ENCODE data around the gene CHI3L2. TPM values are rescaled to one million over a fixed set of nuclear protein-coding genes. Genes with fewer than 3 reads are reported as not detected.
A peak's percentile ranks its signal among the peaks of the same experiment; 100 is the strongest.

The CHI3L2 gene
- total RNA-seq, 1 experiment from 2014 or later = 0.77 TPM

DNA sequence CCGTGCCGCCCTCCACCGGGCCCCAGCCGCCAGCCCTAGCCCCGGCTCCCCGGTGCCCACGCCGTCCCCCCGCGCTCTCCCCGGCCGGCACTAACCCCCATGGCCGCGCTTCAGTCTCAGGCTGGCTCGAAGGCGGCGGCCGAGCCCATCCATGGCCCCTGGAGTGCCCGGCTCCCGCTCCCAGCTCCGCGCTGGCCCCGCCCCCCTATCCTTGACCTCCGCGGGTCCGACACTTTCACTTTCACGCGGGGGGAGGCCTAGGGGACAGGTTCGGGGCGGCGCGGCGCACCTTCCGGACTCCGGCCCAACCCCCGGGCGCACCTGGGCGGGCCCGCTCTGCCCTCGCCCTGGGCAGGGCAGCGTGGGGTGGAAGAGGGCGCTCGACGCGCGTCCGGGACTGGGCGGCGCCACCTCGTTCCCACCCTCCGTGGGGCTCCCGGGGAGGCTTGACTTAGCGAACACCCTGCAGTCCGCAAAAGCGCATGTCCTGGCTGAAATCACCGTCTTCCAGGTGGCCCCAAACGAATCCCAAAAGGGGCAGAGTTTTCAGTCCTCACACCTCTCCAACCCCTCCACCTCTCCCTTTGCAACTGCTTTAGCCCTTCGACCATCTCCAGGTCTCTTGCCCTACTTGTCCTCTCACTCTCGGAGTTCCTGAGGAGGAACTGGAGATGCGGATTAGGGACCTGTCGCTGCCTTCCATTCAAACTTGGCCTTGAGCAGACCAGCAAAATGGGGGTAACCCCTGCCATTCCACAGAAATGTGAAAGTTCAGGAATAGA lies 23.1 kb upstream of the CHI3L2 start:
- intact Hi-C loops (cut with micrococcal nuclease; ENCODE audit: unreplicated experiment) (no loop called here), in situ Hi-C loops (cut with HindIII; ENCODE audit: low pct_unique_long_range_greater_than_20kb, low sequenced_read_pairs) (no loop called here)
- H3K9me3 ChIP-seq (ENCODE audit: control insufficient read depth, insufficient read depth, low read depth, low read length) = no peaks in the 10 kb centered on the region
- ChIA-PET POLR2A (no interaction called here), CTCF (no interaction called here)
- peak overlapping the region; percentile 50 to 57 for H3K4me3 ChIP-seq (ENCODE audit: low read depth in 2 of 2, low read length in 2 of 2)
- no peaks in the 10 kb centered on the region for H3K4me1 ChIP-seq (ENCODE audit: control insufficient read depth, insufficient read depth, low read length)
- peaks cover 2% of the 10 kb centered on the region; the same call in 1 of the 2 replicates for H3K27me3 ChIP-seq (ENCODE audit: control insufficient read depth, insufficient read depth, low read length)
- DNase-seq (ENCODE audit: low read depth, low spot score) = no peak
- TF ChIP-seq, protein P1, sequence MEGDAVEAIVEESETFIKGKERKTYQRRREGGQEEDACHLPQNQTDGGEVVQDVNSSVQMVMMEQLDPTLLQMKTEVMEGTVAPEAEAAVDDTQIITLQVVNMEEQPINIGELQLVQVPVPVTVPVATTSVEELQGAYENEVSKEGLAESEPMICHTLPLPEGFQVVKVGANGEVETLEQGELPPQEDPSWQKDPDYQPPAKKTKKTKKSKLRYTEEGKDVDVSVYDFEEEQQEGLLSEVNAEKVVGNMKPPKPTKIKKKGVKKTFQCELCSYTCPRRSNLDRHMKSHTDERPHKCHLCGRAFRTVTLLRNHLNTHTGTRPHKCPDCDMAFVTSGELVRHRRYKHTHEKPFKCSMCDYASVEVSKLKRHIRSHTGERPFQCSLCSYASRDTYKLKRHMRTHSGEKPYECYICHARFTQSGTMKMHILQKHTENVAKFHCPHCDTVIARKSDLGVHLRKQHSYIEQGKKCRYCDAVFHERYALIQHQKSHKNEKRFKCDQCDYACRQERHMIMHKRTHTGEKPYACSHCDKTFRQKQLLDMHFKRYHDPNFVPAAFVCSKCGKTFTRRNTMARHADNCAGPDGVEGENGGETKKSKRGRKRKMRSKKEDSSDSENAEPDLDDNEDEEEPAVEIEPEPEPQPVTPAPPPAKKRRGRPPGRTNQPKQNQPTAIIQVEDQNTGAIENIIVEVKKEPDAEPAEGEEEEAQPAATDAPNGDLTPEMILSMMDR (IDR thresholded peaks at IDR 0.05) = no peak
- TF ChIP-seq SIN3A (IDR thresholded peaks at IDR 0.05; ENCODE audit: borderline replicate concordance, insufficient read depth, low read depth, low read length) = no peak
- TF ChIP-seq, protein P2, sequence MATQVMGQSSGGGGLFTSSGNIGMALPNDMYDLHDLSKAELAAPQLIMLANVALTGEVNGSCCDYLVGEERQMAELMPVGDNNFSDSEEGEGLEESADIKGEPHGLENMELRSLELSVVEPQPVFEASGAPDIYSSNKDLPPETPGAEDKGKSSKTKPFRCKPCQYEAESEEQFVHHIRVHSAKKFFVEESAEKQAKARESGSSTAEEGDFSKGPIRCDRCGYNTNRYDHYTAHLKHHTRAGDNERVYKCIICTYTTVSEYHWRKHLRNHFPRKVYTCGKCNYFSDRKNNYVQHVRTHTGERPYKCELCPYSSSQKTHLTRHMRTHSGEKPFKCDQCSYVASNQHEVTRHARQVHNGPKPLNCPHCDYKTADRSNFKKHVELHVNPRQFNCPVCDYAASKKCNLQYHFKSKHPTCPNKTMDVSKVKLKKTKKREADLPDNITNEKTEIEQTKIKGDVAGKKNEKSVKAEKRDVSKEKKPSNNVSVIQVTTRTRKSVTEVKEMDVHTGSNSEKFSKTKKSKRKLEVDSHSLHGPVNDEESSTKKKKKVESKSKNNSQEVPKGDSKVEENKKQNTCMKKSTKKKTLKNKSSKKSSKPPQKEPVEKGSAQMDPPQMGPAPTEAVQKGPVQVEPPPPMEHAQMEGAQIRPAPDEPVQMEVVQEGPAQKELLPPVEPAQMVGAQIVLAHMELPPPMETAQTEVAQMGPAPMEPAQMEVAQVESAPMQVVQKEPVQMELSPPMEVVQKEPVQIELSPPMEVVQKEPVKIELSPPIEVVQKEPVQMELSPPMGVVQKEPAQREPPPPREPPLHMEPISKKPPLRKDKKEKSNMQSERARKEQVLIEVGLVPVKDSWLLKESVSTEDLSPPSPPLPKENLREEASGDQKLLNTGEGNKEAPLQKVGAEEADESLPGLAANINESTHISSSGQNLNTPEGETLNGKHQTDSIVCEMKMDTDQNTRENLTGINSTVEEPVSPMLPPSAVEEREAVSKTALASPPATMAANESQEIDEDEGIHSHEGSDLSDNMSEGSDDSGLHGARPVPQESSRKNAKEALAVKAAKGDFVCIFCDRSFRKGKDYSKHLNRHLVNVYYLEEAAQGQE (IDR thresholded peaks at IDR 0.05; ENCODE audit: insufficient read depth in 1 of 2, low read depth in 2 of 2, low read length in 1 of 2) = no peak
- TF ChIP-seq TCF7L2 (IDR thresholded peaks at IDR 0.05; ENCODE audit: low read depth, low read length) = no peak
- BruUV-seq (replicated peaks) = no TSS peak
- peak; percentile 90 for ATAC-seq
- H3K36me3 ChIP-seq (ENCODE audit: control insufficient read depth, insufficient read depth, low read length) = no peaks in the 10 kb centered on the region; the same call in 1 of the 2 replicates
- H3K27ac ChIP-seq (ENCODE audit: low read length) = no peak overlapping the region

DNA sequence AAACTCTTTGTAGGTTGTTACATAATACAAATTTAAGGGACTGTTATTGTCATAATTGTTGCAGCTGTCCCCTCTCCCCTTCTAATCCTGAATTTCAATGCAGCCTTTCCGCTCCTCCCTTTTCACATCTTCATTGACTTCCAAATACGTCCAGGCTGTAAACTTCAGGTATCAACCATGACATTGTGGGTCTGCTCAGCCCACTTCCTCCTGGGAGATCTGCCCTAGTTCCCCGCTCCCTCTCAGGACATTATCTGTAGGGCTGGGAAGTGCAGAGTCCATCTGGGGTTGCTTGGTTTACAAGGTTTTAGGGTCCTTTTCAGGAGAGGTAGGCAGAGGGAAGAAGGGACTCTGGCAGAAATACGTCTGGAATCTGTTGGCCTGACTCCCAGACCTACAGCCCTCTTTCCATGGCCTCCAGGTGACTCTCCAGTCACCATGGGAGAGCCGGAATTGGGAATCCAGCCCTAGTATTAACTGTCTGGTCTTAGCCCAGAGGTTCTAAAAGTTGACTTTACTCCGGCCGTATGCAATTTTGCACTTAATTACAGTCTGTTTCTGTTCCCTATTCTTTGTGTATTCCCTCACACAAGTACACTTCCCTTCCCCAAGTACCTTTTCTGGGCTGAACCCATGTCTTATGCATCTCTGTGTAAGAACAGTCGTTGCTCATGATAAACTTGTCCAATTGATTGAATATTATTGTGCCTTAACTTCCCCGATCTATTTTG lies 22.4 kb upstream of the CHI3L2 start:
- Histone ChIP-seq H3K4me1 (ENCODE audit: control insufficient read depth, insufficient read depth, low read length) (no peaks in the 10 kb centered on the region), H3K27me3 (ENCODE audit: control insufficient read depth, insufficient read depth, low read length) (peaks cover 2% of the 10 kb centered on the region; the same call in 1 of the 2 replicates), H3K36me3 (ENCODE audit: control insufficient read depth, insufficient read depth, low read length) (no peaks in the 10 kb centered on the region; the same call in 1 of the 2 replicates), H3K9me3 (ENCODE audit: control insufficient read depth, insufficient read depth, low read depth, low read length) (no peaks in the 10 kb centered on the region), H3K4me3 (ENCODE audit: low read depth in 2 of 2, low read length in 2 of 2) (peak overlapping the region; percentile 50 to 57; a peak in 2 of 4 replicates), H3K27ac (ENCODE audit: low read length) (no peak overlapping the region)
- ATAC-seq (no peak), DNase-seq (ENCODE audit: low read depth, low spot score) (no peak)
- in situ Hi-C loops (cut with HindIII; ENCODE audit: low pct_unique_long_range_greater_than_20kb, low sequenced_read_pairs) (no loop called here), intact Hi-C loops (cut with micrococcal nuclease; ENCODE audit: unreplicated experiment) (no loop called here)
- ChIA-PET POLR2A (no interaction called here), CTCF (no interaction called here)
- TF ChIP-seq, protein P2 (IDR thresholded peaks at IDR 0.05; ENCODE audit: insufficient read depth in 1 of 2, low read depth in 2 of 2, low read length in 1 of 2) = no peak
- no peak for TF ChIP-seq POLR2AphosphoS5 (IDR thresholded peaks at IDR 0.05; ENCODE audit: low read depth, low read length)
- no peak for TF ChIP-seq SIN3A (IDR thresholded peaks at IDR 0.05; ENCODE audit: borderline replicate concordance, insufficient read depth, low read depth, low read length)
- TF ChIP-seq, protein P1 (IDR thresholded peaks at IDR 0.05) = no peak
- TF ChIP-seq TCF7L2 (IDR thresholded peaks at IDR 0.05; ENCODE audit: low read depth, low read length) = no peak
- no TSS peak for BruUV-seq (replicated peaks)

Data from Panc1 (cell line).